Activated effector memory CD4-positive, alpha-beta T cell treated with Interleukin-2 at 50 U/mL for 16 hours (primary cell): ENCODE results near the gene ADARB1.
A peak's percentile ranks its signal among the peaks of the same experiment; 100 is the strongest.

Source experiments
- DNase-seq: peaks from one replicate; pipeline ENCODE4 v3.0.0-alpha.2; 2020

The ADARB1 gene

GRCh38 chr21:45210461-45210983 lies 136.1 kb downstream of the ADARB1 start:
- no peak for DNase-seq

- no peak for DNase-seq
These were observed 137.3 kb downstream of the ADARB1 start for GRCh38 chr21:45211661-45212060.

- DNase-seq: no peak
These were observed 139.0 kb downstream of the ADARB1 start for GRCh38 chr21:45213392-45213791.

GRCh38 chr21:45215213-45215612 lies 140.8 kb downstream of the ADARB1 start:
- no peak for DNase-seq

- no peak for DNase-seq
These were observed 142.6 kb downstream of the ADARB1 start for GRCh38 chr21:45217010-45217409.

- DNase-seq: no peak
These were observed 145.1 kb downstream of the ADARB1 start for GRCh38 chr21:45219517-45219916.

GRCh38 chr21:45220071-45220481 lies 145.7 kb downstream of the ADARB1 start:
- DNase-seq: no peak

GRCh38 chr21:45220714-45221490 lies 146.5 kb downstream of the ADARB1 start:
- no peak for DNase-seq

GRCh38 chr21:45222001-45222400 lies 147.6 kb downstream of the ADARB1 start:
- no peak for DNase-seq

GRCh38 chr21:45223236-45224185 lies 149.1 kb downstream of the ADARB1 start:
- DNase-seq: no peak

GRCh38 chr21:45224189-45224938 lies 150.0 kb downstream of the ADARB1 start:
- DNase-seq: peak; percentile 70

- no peak for DNase-seq
These were observed 150.8 kb downstream of the ADARB1 start for GRCh38 chr21:45225041-45225740.

GRCh38 chr21:45225741-45226327 lies 151.5 kb downstream of the ADARB1 start:
- DNase-seq: no peak

GRCh38 chr21:45226540-45227326 lies 152.4 kb downstream of the ADARB1 start:
- DNase-seq: no peak

- no peak for DNase-seq
These were observed 153.4 kb downstream of the ADARB1 start for GRCh38 chr21:45227735-45228134.

- peak; percentile 74 for DNase-seq
These were observed 153.8 kb downstream of the ADARB1 start for GRCh38 chr21:45228171-45228641.

GRCh38 chr21:45228656-45229240 lies 154.4 kb downstream of the ADARB1 start:
- DNase-seq: no peak

GRCh38 chr21:45231705-45232104 lies 157.3 kb downstream of the ADARB1 start:
- DNase-seq: no peak

- no peak for DNase-seq
These were observed 159.7 kb downstream of the ADARB1 start for GRCh38 chr21:45234127-45234526.

GRCh38 chr21:45234965-45235364 lies 160.6 kb downstream of the ADARB1 start:
- no peak for DNase-seq
